HL-60 (cell line): ENCODE data around the gene B3GALT5.

Source experiments
- DNase-seq, 2 experiments: peaks; one replicate each; pipeline ENCODE4 v3.0.0-alpha.2; 2010 to 2020; ENCODE audit warnings: low read depth in 1 of 2, low spot score in 1 of 2
- H3K27ac ChIP-seq: fragments of 250-450 bp; sonication (Bioruptor Pico); replicated peaks from 2 replicates; pipeline ENCODE4 v1.5.1; 2020; ENCODE audit warnings: mild to moderate bottlenecking, moderate library complexity
- H3K27me3 ChIP-seq: fragments of 250-450 bp; sonication (Bioruptor Pico); 2 replicates; pipeline ENCODE4 v1.5.1; 2021; ENCODE audit warnings: mild to moderate bottlenecking, moderate library complexity; ENCODE audit not compliant: insufficient read depth, poor library complexity, severe bottlenecking
- H3K4me3 ChIP-seq: replicated peaks from 2 replicates; pipeline ENCODE4 v1.5.1; 2011; ENCODE audit warnings: mild to moderate bottlenecking, control low read depth, low read length; ENCODE audit not compliant: insufficient read depth
- CTCF ChIP-seq: IDR thresholded peaks from one replicate; pipeline ENCODE4 v1.5.1; 2011; ENCODE audit warnings: low read length, control low read depth, inconsistent platforms; ENCODE audit not compliant: insufficient read depth
- GABPA ChIP-seq: IDR thresholded peaks from 2 replicates; pipeline ENCODE4 v1.6.1; 2012; ENCODE audit warnings: low read depth
- POLR2AphosphoS5 ChIP-seq: IDR thresholded peaks from 2 replicates; pipeline ENCODE4 v1.6.1; 2012; ENCODE audit warnings: low read depth
- REST ChIP-seq: IDR thresholded peaks from 2 replicates; pipeline ENCODE4 v1.6.1; 2012; ENCODE audit warnings: low read depth; ENCODE audit not compliant: insufficient replicate concordance
- SPI1 ChIP-seq: IDR thresholded peaks from 2 replicates; pipeline ENCODE4 v1.6.1; 2012; ENCODE audit warnings: low read depth, mild to moderate bottlenecking, borderline replicate concordance

B3GALT5 gene

GRCh38 chr21:39632796-39633442 is 20.2 kb downstream of the B3GALT5 start:
- H3K4me3 ChIP-seq, result no peak overlapping the region
- DNase-seq, result no peak
- H3K27me3 ChIP-seq, result no peaks in the 10 kb centered on the region
- H3K27ac ChIP-seq, result no peak overlapping the region
- TF ChIP-seq SPI1 (no peak), REST (no peak)

GRCh38 chr21:39633770-39634181 is 21.0 kb downstream of the B3GALT5 start:
- Histone ChIP-seq H3K27me3 (no peaks in the 10 kb centered on the region), H3K4me3 (no peak overlapping the region), H3K27ac (no peak overlapping the region)
- no peak for TF ChIP-seq SPI1
- DNase-seq, result no peak

- TF ChIP-seq CTCF, result no peak
- TF ChIP-seq SPI1, result no peak
- TF ChIP-seq REST, result no peak
- no peak for TF ChIP-seq GABPA
- no peaks in the 10 kb centered on the region for H3K27me3 ChIP-seq
- H3K27ac ChIP-seq, result no peak overlapping the region
- H3K4me3 ChIP-seq, result no peak overlapping the region
- no peak for DNase-seq
Observed at GRCh38 chr21:39634507-39634906, 21.8 kb downstream of the B3GALT5 start.

GRCh38 chr21:39637197-39637970 is 24.6 kb downstream of the B3GALT5 start:
- Histone ChIP-seq H3K27ac (no peak overlapping the region), H3K27me3 (no peaks in the 10 kb centered on the region), H3K4me3 (no peak overlapping the region)
- no peak for DNase-seq
- no peak for TF ChIP-seq REST
- TF ChIP-seq SPI1, result no peak
- no peak for TF ChIP-seq POLR2AphosphoS5
- no peak for TF ChIP-seq CTCF
- TF ChIP-seq GABPA, result no peak
